Panc1 (cell line): ENCODE data around the gene SWI5. TPM values are rescaled to one million over a fixed set of nuclear protein-coding genes. Genes with fewer than 3 reads are reported as not detected.

Experiments
- ATAC-seq: fragments of 200-7000 bp; cut with Tn5 transposase; 2 replicates; pipeline ENCODE4 v1.9.1; 2020; ENCODE audit warnings: mild to moderate bottlenecking, moderate library complexity
- BruUV-seq: library from RNA; stranded (reverse); fragments of 400-500 nt; replicated peaks from 2 replicates; lab custom pipeline; 2021; lab: Mats Ljungman, UMichigan
- CTCF ChIA-PET: fragments of 300-600 bp; sonication (Branson Sonifier 250); formaldehyde crosslinking; loops from one replicate; lab custom pipeline; 2022; ENCODE audit warnings: antibody characterized with exemption; lab: Charles Lee
- POLR2A ChIA-PET: fragments of 300-600 bp; sonication (Branson Sonifier 250); formaldehyde crosslinking; loops from one replicate; lab custom pipeline; 2022; ENCODE audit warnings: antibody characterized with exemption; lab: Charles Lee
- DNase-seq: peaks from one replicate; pipeline ENCODE4 v3.0.0-alpha.2; 2010; ENCODE audit warnings: low read depth, low spot score
- H3K27ac ChIP-seq: 2 replicates; pipeline ENCODE4 v1.5.1; 2011; ENCODE audit warnings: mild to moderate bottlenecking, low read length, inconsistent platforms
- H3K27me3 ChIP-seq: fragments of 200-500 bp; sonication (Bioruptor generic); 2 replicates; pipeline ENCODE4 v1.6.0; 2014; ENCODE audit warnings: low read length, inconsistent platforms; ENCODE audit not compliant: control insufficient read depth, insufficient read depth
- H3K36me3 ChIP-seq: fragments of 200-500 bp; sonication (Bioruptor generic); 2 replicates; pipeline ENCODE4 v1.5.1; 2014; ENCODE audit warnings: inconsistent platforms, mild to moderate bottlenecking, low read length, moderate library complexity; ENCODE audit not compliant: control insufficient read depth, insufficient read depth
- H3K4me1 ChIP-seq: 2 replicates; pipeline ENCODE4 v1.5.1; 2011; ENCODE audit warnings: inconsistent platforms, mild to moderate bottlenecking, low read length, moderate library complexity; ENCODE audit not compliant: control insufficient read depth, insufficient read depth
- H3K4me3 ChIP-seq, 2 experiments: 2 replicates each; pipeline ENCODE4 v1.5.1; 2011 to 2012; ENCODE audit warnings: low read depth in 2 of 2, low read length in 2 of 2, mild to moderate bottlenecking in 2 of 2, inconsistent platforms in 1 of 2, moderate library complexity in 1 of 2
- H3K9me3 ChIP-seq: fragments of 200-500 bp; sonication (Bioruptor generic); 2 replicates; pipeline ENCODE4 v1.5.1; 2014; ENCODE audit warnings: low read depth, mild to moderate bottlenecking, inconsistent platforms, low read length, moderate library complexity; ENCODE audit not compliant: control insufficient read depth, insufficient read depth
- CTCF ChIP-seq: fragments of 450-650 bp; IDR thresholded peaks from 2 replicates; pipeline ENCODE4 v1.5.1; 2017; ENCODE audit warnings: mild to moderate bottlenecking
- POLR2AphosphoS5 ChIP-seq: IDR thresholded peaks from 2 replicates; pipeline ENCODE4 v1.6.1; 2012; ENCODE audit warnings: mild to moderate bottlenecking, low read depth, low read length, moderate library complexity
- REST ChIP-seq, 2 experiments: IDR thresholded peaks; 2 replicates each; pipeline ENCODE4 v1.6.1; 2011 to 2012; ENCODE audit warnings: low read depth in 2 of 2, control low read depth in 1 of 2, low read length in 1 of 2, mild to moderate bottlenecking in 1 of 2, moderate library complexity in 1 of 2; ENCODE audit not compliant: insufficient read depth in 1 of 2
- SIN3A ChIP-seq: IDR thresholded peaks from 2 replicates; pipeline ENCODE4 v1.6.1; 2012; ENCODE audit warnings: low read depth, mild to moderate bottlenecking, low read length, moderate library complexity, borderline replicate concordance; ENCODE audit not compliant: insufficient read depth
- TCF7L2 ChIP-seq: IDR thresholded peaks from 2 replicates; pipeline ENCODE4 v1.6.1; 2011; ENCODE audit warnings: mild to moderate bottlenecking, low read depth, low read length, inconsistent platforms
- in situ Hi-C: cut with HindIII; loops from 2 replicates; pipeline ENCODE4 v1.10.0; 2016; ENCODE audit warnings: low sequenced_read_pairs, low pct_unique_long_range_greater_than_20kb
- intact Hi-C: fragments of 100-400 bp; cut with micrococcal nuclease; formaldehyde crosslinking; loops from one replicate; pipeline ENCODE4 v1.10.0; 2022; ENCODE audit not compliant: unreplicated experiment
- total RNA-seq: library from RNA; stranded (reverse); gene quantifications from one replicate; pipeline ENCODE4 v1.2.1, GENCODE V29; 2021; ENCODE audit not compliant: unreplicated experiment

Gene SWI5
- total RNA-seq, 1 experiment from 2014 or later, result 28.3 TPM

GRCh38 chr9:128298535-128299482 is 22.7 kb downstream of the SWI5 start:
- Histone ChIP-seq H3K27ac (no peak overlapping the region), H3K27me3 (no peaks in the 10 kb centered on the region), H3K9me3 (no peaks in the 10 kb centered on the region), H3K36me3 (no peaks in the 10 kb centered on the region), H3K4me3 (no peak overlapping the region), H3K4me1 (peaks cover 3% of the 10 kb centered on the region)
- in situ Hi-C loops (no loop called here), intact Hi-C loops (loop anchor here (10.0 kb wide), 2 partner anchors 46 to 116 kb away; partner anchors contain the start of gene SLC27A4)
- CTCF ChIA-PET, result no interaction called here
- POLR2A ChIA-PET, result no interaction called here
- DNase-seq (no peak), ATAC-seq (no peak)
- BruUV-seq, result no TSS peak
- TF ChIP-seq CTCF (no peak), REST (IDR thresholded peaks at IDR 0.05; ENCODE audit: insufficient read depth in 1 of 2, low read depth in 2 of 2, low read length in 1 of 2) (no peak), SIN3A (no peak), TCF7L2 (no peak), POLR2AphosphoS5 (no peak)

- no peak overlapping the region for H3K27ac ChIP-seq
- in situ Hi-C loops, result no loop called here
- no TSS peak for BruUV-seq
- ChIA-PET POLR2A (no interaction called here), CTCF (interaction anchor here (0.7 to 1.5 kb wide), 3 partner anchors 9 to 37 kb away, joined by 4 to 5 read pairs (median 4); no protein-coding TSS in a partner anchor)
- no peaks in the 10 kb centered on the region for H3K36me3 ChIP-seq
- intact Hi-C loops, result no loop called here
- DNase-seq (no peak), ATAC-seq (no peak)
- no peak overlapping the region for H3K4me3 ChIP-seq
- H3K4me1 ChIP-seq, result no peaks in the 10 kb centered on the region
- TF ChIP-seq POLR2AphosphoS5, result no peak
- TF ChIP-seq SIN3A, result no peak
- TF ChIP-seq REST (IDR thresholded peaks at IDR 0.05; ENCODE audit: insufficient read depth in 1 of 2, low read depth in 2 of 2, low read length in 1 of 2), result no peak
- TF ChIP-seq CTCF, result no peak
- TF ChIP-seq TCF7L2, result no peak
- H3K9me3 ChIP-seq, result no peaks in the 10 kb centered on the region
- H3K27me3 ChIP-seq, result no peaks in the 10 kb centered on the region
Measured at GRCh38 chr9:128304136-128304970, 28.3 kb downstream of the SWI5 start.
